Neural cell (in vitro differentiated cells): ENCODE results near the gene PAXIP1.

Experiments
- CTCF ChIP-seq: fragments of 450-650 bp; IDR thresholded peaks from 2 replicates; pipeline ENCODE4 v1.5.1; 2014; ENCODE audit warnings: antibody characterized with exemption, mild to moderate bottlenecking, moderate library complexity; ENCODE audit not compliant: poor library complexity, severe bottlenecking
- EP300 ChIP-seq: fragments of 450-650 bp; conservative IDR thresholded peaks from 2 replicates; pipeline ENCODE4 v1.6.1; 2014; ENCODE audit warnings: antibody characterized with exemption, mild to moderate bottlenecking, moderate library complexity; ENCODE audit not compliant: poor library complexity, severe bottlenecking
- MXI1 ChIP-seq: fragments of 450-650 bp; conservative IDR thresholded peaks from 2 replicates; pipeline ENCODE4 v1.6.1; 2014; ENCODE audit warnings: antibody characterized with exemption, mild to moderate bottlenecking; ENCODE audit not compliant: poor library complexity, severe bottlenecking
- POLR2AphosphoS5 ChIP-seq: IDR thresholded peaks from 2 replicates; pipeline ENCODE4 v1.6.1; 2012
- RAD21 ChIP-seq: fragments of 450-650 bp; conservative IDR thresholded peaks from 2 replicates; pipeline ENCODE4 v1.6.1; 2014; ENCODE audit warnings: antibody characterized with exemption, mild to moderate bottlenecking, moderate library complexity

GRCh38 chr7:154996101-154996500 lies 6.8 kb downstream of the PAXIP1 start:
- TF ChIP-seq EP300 (no peak), CTCF (no peak), POLR2AphosphoS5 (no peak), MXI1 (no peak), RAD21 (no peak)
